ENCODE data around the gene CDKAL1.
"Not testable (repeated sequence)": the region's sequence is repeated elsewhere in the genome, so short reads cannot be mapped to it uniquely, and the experiment has no call there.

The CDKAL1 gene

DNA sequence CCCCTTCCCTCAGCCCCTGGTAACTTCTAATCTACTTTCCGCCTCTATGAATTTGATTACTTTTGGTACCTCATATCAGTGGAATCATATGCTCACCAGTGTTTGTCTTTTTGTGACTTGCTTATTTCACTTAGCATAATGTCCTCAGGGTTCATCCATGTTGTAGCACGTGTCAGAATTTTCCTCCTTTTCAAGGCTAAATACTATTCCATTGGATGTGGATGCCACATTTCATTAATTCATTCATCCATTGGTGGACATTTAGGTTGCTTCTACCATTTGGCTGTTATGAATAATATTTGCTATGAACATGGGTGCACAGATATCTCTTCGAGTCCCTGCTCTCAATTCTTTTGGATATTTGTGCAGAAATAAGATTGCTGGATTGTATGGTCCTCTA, 670.7 kb downstream of the CDKAL1 start:
- DNase-seq (ENCODE audit: low read depth): no peak

DNA sequence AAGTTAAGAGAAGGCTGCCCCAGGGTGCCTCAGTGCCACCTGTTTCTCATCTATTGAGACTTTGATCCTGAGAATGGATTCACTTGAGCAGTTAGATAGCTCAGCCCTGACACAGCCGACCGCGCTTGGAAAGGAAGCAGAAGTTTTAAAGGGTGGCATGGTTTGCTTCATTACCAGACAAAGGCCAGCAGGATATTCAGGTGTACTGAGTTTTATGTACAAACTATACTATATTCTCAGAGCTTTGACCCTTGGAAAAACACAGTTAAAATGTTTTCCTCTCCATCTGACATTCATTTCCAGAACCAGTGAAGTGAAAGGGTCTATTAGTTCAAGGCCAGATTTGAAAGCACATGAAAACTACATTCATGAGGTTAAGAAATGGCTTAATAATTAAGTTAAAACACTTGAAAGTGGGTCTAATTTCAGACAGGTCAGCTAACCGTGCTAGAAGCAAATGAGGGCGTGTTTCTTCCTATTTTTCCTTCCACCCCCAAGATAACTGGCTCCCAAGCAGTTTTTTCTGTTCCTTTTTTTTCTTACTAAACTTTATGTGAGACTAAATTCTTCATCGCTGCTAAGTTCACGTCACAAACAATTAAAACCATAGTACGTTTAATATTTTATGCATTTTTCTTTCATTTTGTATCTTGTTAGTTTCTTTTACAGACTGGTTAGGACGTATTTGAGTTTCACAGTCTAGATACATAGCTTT, 674.0 kb downstream of the CDKAL1 start:
- no peak for DNase-seq (ENCODE audit: low read depth)

DNA sequence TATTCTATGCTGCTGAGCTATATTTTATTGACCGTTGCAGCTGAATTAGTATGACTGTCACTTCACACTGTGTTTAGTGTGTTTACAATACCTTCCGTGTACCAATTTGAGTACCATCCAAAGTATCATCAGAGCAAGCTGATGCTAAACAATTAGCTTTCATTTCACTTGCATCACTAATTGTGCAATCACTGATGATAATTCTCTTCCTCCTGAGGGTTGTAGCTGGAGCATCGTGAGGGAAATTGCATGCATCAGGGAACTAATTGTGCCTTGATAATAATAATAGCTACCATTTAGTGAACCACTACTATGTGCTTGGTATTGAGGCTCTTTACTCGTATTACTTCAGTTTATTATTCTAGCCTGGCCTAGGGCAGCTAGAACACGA, 674.5 kb downstream of the CDKAL1 start:
- no peak for DNase-seq (ENCODE audit: low read depth)

DNA sequence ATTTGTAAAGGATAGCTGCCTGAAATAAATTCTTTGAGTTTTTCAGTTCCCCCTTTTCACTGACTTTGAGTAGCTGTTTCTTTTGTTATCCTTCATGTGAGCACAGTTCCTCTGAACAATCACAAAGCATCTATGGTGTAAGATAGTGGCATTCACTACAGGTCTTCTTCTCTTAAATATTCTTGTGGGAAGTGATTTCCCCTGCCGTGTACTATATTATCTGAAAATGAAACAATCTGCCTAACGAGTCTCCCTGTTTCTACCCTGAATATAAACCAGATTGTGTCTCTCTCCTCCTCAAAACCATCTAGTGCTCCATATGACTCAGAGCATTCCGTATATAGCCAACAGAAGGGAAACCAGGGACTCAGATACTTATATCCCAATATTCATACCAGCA, 679.2 kb downstream of the CDKAL1 start:
- DNase-seq (ENCODE audit: low read depth): peak; percentile 7

DNA sequence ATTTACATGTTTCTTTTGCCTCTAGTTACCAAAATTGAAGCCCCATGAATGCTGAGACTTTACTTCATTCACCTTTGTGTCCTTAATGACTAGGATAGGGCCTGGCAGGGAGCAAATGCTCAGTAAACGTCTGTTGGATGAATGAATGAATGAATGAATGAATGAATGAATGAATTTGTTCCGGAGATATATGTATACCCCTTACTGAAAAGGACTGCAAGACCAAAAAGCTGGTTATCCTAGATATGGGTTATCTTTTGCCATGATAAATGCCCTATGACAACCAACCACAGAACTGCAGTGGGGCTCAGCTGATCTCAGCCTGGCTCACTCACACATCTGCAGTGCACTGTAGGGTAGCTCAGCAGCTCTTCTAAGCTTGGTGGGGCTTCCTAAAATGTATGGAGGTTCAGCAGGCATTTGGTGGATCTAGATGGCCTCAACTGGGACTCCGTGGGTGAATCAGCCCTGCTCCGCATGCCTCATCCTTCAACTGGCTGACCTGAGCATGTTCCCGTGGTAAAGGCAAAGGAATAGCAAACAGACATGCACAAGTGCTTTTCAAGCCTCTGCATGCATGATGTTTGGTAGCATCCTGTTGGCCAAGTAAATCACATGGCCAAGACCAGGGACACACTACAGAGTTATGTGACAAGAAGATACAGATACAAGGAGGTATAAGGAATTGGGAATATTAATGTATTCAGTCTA, 680.6 kb downstream of the CDKAL1 start:
- no peak for DNase-seq (ENCODE audit: low read depth)

DNA sequence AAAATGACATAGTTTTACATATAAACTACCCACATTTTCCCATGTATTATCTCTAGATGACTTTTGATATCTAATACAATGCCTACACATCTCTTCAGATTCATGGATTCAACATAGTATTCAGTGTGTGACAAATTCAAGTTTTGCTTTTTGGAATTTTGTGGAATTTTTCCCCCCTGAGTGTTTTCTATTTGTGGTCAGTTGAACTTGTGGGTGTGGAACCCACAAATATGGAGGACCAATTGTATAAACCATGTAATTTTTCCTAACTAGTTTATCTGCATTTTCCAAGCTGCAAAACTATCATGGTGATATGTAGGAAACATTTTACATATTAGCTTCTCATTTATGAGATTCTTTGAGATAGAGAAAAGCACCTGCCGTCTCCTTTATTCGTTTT, 685.0 kb downstream of the CDKAL1 start:
- DNase-seq (ENCODE audit: low read depth): peak; percentile 6

DNA sequence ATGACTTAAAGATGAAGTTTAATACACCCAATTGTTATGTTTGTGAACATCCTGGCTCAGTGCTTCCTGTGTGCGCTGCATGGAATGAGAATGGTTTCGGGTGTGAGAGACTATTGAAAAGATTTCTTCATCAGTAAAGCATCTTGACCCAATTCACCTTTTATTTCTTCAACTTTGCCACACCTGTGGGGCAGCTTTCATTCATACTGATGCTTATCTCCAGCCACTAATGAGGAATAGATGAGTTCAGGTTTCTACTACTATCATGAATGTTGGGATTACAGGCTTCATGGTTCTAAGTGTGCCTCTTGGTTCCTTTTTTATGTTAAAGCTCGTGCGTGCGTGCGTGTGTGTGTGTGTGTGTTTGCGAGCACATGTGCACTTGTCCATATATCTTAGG, 685.6 kb downstream of the CDKAL1 start:
- no peak for DNase-seq (ENCODE audit: low read depth)

DNA sequence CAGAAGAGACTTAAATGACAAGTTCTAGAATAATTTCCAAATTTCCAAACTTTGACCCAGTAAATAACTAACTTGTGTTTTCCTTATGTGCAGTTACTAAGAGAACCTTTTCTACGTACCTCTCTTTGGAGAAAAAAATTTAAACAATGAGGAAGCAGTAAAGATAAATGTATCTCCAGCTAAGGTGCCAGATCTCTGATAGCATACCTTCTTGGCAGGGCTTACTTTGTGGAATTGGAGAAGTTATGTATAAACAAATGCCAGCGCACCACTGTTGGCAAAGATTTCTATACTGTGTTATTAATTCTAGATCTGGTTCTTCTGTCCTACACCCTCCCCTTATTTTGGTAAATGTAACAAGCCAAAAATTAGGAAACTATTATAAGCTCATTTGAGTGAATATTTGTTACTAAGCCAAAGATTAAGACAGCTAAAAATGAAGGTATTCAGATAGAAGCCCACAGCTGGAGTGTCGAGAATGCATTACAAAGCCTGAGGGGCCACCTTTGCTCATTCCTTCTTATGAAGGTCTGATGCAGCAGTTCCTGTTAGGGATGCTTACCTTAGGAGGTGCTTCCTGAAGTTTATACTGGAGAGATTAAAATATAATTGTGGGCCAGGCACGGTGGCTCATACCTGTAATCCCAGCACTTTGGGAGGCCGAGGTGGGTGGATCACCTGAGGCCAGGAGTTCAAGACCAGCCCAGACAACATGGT, 686.2 kb downstream of the CDKAL1 start:
- no peak for DNase-seq (ENCODE audit: low read depth)

DNA sequence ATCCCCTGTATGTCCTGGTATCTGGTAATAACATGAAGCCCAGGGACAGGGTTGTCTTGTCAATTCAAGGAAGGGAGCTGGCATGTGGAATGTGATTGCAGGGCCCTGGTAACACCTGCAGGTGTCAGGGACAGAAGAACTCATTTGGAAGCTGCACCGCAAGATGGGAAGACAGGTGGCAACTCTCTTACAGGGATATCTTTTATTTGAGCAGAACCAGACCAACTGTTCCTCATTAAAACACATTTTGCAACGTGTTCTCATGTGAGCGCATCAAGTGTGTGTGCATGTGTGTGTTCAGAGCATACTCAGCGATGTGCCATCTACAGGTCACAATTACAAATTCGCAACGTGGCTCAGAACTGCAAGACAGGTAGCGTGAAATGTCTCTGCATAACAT, 688.4 kb downstream of the CDKAL1 start:
- DNase-seq (ENCODE audit: low read depth): no peak

DNA sequence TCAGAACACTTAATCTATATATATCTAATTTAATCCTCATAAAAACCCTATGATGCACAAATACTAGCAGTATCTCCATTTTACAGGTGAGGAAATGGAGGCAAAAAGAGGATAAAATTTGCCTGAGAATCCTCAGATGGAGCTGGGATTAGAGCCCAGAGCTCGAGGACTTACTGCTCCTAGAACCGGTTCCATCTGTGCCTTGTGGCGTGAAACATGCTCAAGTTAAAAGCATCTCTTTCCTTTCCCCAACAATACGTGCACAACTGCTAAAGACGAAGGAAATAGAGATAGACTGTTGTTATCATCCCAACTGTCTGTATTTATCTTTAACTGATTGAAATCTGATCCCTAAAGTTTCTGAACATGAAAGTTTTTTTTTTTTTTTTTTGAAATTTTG, 691.7 kb downstream of the CDKAL1 start:
- DNase-seq (ENCODE audit: low read depth): no peak

DNA sequence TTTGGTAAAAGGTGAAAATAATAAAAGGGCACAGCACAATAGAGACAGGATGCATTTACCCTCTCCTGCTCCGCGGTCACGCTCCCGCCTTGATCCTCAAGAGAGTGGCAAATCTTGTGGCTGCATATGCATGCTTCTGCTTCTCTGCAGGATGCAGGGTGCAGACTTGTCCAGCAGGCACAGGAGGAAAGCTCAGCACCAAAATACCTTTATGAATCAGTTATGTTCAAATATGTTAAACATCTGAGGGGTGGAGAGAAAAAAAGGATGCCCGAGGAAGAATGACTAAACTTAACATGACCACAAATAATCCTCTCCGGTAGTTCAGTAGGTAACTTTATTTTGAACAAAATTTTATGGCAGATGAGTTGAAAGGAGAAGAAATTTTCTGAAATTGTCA, 693.2 kb downstream of the CDKAL1 start:
- DNase-seq (ENCODE audit: low read depth): peak; percentile 27

DNA sequence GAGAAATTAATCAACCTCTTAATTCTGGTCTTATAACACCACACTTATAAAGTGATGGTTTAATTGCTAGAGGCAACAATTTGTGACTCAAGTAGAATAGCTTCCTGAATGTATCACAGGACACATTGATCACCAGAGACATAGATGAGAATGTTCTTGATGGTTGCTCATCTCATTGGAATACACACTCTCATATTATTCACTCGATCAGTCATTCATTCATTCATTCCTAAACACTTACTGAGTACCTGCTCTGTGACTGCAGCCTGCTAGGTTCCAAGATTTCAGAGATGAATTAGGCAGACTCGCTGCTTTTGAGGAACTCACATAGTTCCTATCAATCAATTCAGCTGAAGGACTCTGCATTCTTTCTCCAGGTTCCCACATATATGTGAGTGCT, 694.2 kb downstream of the CDKAL1 start:
- DNase-seq (ENCODE audit: low read depth): peak; percentile 22

DNA sequence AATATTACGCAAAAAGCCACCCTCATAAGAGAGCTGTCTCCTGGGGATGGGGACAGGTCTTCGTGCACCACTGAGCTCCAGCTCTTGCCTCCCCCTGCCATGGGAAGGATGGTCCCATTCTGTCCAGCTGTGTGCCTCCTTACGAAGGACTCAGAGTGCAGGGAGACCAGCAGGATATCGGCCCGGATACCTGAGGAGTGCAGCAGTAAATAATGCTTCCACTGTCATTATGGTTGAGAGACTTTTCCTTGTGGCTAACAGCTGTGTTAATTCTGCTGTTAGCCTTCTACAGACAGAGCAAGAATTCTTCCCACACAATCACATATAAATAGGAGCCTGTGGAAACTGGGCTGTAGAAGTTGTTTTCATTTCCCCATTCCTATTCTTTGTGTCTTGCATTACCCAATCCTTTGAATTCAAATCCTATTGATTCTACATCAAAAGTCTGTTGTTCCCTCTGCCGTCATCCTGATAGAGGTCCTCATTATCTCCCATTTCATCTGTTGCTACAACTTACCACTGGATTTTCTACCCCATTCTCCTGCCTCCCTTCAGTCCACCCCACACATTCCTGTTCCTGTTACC, 694.7 kb downstream of the CDKAL1 start:
- no peak for DNase-seq (ENCODE audit: low read depth)

DNA sequence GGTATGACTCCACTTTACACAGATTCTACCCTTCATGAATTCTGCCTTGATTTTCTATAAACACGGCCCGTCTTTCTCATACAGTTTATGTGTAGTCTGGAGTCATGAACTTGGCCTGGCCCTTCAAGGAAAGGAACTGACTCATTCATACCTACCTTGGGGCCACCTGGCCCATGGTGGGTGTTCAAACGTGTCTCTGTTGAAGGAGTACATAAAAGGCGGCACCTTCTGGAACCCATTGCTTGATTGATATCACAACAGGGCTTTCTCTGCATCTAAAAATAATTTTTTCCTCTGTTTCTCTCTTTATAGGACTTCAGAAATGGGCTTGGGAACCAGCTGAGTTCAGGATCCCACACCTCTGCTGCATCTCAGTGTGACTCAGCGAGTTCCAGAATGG, 696.3 kb downstream of the CDKAL1 start:
- no peak for DNase-seq (ENCODE audit: low read depth)

DNA sequence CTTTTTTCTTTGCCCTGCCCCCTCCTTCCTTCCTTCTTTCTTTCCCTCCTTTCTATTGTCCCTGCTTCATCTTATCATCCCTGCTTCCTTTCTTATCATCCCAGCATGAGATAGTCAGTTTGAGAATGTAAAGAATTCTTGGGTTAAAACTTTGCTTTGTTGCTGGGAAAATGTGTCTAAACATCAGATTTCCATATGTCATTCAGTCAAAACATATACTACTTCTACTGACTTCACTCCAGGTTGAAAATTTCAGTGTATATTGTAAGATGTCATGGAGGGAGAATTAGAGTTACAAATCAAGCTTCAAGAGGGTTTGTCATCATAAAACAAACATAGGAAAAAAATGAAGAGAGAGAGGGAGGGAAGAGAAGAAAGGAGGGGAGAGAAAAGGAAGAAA, 700.9 kb downstream of the CDKAL1 start:
- DNase-seq (ENCODE audit: low read depth): no peak

DNA sequence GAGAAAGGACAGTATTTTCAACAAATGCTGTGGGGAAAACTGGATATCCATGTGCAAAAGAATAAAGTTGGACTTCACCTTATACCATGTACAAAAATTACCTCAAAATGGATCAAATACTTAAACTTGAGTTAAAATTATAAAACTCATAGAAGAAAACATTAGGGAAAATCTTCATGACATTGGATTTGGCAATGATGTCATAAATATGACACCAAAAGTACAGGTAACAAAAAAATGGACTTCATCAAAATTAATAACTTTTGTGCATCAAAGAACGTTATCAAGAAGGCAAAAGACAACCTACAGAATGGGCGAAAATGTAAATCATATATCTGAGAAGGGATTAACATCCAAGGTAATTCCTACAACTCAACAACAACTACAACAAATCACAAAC, 704.0 kb downstream of the CDKAL1 start:
- no peak for DNase-seq (ENCODE audit: low read depth)

DNA sequence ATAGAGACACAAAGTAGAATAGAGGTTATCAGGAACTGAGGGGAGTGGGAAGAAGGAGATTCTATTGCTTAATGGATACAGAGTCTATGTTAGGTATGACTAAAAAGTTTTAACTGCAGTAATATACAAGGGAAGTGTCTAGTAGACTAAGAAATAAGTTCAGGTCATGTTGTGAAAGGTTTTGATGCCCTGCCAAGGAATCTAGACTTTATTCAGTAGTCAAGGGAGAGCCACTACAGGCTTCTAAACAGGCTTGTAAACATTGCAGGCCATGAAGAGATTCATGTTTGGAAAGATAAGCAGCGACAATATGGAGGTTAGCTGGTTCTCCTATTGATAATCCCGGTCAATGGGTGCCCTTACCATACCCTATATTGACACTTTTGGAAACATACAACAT, 706.5 kb downstream of the CDKAL1 start:
- DNase-seq (ENCODE audit: low read depth): no peak

DNA sequence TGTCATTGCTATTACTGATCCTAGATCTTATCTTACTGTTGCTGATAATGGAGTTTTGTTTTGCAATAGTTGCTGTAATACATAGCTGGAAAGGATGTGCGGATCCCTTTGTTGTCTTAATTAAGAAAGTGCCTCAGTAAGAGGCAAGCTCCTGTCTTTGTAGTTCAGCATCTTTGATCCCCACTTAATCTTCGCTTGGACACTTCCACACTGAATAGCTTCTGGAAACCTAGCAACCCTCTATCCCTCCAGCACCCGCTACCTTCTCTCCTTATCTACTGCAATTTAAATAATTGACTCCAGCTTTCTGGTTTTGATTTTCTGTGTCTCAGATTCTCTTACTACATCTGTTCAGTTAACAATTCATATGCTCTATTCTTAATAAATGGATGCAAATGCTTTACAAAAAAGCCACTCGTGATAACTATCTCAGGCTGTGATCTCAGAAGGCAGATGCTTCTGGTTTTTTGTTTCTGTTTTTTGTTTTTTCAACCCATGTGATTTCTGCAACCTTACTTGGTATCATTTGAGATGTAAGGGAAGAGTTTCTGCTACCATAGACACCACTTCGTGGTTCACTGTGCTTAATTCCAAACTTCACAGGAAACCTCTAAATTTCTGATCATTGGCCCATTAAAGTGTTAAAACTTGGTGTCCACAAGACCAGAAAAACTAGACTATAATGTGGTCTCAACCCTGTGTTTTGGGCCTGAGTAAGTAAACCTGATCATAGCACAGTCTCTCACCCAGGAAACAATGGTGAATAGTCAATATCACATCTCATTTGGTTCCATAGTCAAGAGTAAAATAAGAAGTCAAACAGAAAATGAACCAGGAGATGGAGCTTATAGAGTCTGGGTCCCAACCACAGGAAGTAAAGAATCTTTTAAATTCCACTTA, 707.2 kb downstream of the CDKAL1 start:
- no peak for DNase-seq (ENCODE audit: low read depth)

DNA sequence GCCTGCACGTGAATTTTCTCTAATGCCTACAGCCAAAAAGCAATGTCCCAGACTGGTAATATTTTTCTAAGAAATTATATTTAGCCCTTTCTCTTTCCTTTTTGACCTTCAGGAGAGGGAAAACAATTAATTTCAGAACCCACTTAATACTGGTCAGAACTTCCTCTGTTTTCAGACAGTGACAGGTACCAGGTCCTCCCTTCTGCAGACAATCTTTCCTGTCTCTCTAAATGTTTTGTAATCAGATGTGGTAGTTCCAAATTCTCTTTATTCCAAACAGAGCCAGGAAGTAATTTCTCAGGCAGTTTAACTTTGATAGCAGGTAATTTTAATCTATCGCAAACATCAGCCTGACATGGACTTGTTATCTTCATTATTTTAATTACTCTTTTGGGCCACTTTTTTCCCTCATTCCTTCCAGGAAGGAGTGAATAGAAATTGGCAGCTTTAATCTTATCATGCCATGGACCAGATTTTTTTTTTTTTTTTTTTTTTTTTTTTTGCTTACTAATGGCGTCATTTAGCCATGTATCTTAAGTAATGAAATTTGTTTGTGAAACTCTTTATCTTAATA, 710.7 kb downstream of the CDKAL1 start:
- no peak for DNase-seq (ENCODE audit: low read depth)

DNA sequence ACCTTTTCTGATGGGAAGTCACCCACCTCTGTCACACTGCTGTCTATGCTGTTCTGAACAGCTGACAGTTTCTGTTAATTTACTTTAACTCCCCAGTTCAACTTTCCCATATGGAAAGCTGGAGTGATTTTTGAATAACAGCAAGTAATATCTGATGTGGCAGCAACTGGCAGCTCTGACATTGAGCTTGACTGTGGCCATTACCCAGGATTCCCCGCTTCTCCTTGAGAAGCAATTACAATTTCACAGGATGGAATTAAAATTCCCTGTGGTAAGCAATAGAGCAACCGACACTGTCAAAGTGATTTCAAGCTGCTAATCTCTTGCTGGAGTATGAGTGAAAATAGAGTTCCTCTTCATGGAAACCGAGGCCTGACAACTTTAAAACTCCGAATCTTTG, 711.2 kb downstream of the CDKAL1 start:
- no peak for DNase-seq (ENCODE audit: low read depth)

DNA sequence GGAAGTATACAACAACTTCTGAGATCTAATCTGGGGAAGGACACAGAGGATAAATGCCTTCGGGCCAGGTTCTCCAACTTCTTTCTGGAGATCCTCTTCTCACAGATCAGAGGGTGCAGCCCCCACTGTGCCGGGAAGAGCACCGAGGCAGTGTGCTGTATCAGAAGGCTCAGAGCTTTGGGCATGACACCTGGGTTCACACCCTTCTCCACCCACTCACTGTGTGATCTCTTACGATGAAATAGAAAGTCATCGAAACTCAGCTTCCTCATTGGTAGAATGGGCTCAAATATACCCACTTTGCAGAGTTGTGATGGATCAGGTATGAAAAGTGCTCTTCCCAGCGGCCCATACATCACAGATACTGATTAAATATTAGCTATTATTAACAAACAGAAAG, 711.8 kb downstream of the CDKAL1 start:
- DNase-seq (ENCODE audit: low read depth): no peak

DNA sequence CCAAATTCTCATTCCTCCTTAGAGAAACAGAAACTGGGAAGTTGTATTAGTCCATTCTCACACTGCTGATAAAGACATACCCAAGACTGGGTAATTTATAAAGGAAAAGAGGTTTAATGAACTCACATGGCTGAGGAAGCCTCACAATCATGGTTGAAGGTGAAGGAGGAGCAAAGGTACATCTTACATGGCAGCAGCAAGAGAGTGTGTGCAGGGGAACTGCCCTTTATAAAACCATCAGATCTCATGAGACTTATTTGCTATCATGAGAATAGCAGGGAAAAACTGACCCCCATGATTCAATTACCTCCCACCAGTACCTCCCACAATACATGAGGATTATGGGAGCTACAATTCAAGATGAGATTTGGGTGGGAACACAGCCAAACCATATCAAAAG, 720.2 kb downstream of the CDKAL1 start:
- not testable (repeated sequence) for DNase-seq (ENCODE audit: low read depth)
